ENCODE measurements around the gene PYCARD. TPM values are rescaled to one million over a fixed set of nuclear protein-coding genes. Genes with fewer than 3 reads are reported as not detected.

Gene PYCARD
- 26.2 and 40.5 TPM in 2 replicates for total RNA-seq

GRCh38 chr16:31202414-31203375 lies at the start of gene PYCARD:
Gene PYCARD, minus strand, starts transcription at chr16:31202760. Its CDS starts 70 bp downstream, at chr16:31202690.

DNA sequence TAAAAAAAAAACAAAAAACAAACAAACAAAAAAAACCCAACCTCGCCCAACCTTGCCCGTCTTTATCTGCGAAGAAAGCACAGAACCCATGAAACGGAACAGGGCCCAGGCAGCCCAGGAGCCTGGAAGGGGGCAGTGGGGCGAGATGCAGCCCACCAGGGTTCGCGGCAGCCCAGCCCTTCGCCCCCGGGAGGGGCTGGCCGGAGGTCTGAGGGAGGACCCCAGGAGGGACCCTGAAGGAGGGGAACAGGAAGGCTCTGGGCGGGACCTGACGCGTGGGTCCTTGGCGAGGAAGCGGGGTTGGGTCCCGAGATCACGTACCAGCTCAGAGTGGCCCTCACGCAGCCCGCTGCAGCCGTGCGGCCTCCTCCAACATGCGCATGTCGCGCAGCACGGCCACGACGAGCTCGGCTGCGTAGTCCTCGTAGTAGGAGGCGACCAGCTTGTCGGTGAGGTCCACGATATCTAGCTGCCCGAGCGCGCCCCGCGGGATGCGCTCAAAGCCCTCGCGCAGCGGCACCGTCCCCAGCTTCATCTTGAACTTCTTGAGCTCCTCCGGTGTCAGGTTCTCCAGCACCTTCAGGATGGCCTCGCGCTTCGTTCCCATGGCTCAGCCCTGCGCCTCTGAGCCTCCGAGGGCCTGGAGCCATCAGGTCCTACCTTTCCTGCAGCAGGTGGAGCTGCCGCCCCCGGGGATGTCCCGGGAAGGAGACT lies 14.0 kb upstream of the PYCARD start, which contains the start of gene PYDC1:
TSS of gene PYDC1 (minus strand) at position 714 of the 714 bp plus-strand sequence. CDS start at position 607, 107 bp downstream.

GRCh38 chr16:31213877-31214707 lies 11.5 kb upstream of the PYCARD start, which contains the start of gene TRIM72:
Gene TRIM72, plus strand, starts transcription at chr16:31214119. Its CDS starts 620 bp downstream, at chr16:31214739.

DNA sequence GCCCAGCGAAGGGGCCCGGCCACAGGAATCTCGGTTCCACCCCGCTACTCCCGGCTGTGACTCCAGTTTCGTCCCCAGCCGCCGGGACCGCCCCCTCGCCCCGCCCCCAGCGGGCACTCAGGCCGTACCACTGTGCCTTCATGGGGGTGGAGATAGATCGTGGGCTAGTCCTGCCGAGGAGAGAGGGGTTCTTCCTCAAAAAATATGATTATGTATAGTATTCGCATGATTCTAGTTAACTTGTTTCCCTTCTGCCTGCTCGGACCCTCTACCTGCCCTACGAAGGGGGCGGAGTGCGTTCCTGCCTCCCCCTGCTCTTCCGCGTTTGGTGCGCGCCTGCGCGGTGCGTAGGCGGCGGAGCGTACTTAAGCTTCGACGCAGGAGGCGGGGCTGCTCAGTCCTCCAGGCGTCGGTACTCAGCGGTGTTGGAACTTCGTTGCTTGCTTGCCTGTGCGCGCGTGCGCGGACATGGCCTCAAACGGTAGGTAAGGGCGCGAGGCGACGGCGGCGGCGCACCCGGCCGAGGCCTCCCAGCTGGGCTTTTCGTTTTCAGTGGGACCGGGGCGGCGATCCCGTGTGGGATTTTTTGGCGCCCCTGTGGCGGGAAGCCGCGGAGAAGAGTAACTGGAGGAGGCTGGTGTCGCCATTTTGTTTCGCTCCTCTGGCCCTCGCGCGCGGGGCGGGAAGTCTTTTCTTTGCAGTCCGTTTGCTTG lies 22.7 kb downstream of the PYCARD start, which contains the start of gene FUS:
TSS of gene FUS (plus strand) at position 393 of the 713 bp plus-strand sequence. CDS start at position 469, 76 bp downstream.

Other genes starting within 250 kb of the PYCARD start
- gene SETD1A, start 245.0 kb downstream of the PYCARD start, total RNA-seq, result 0.96 and 1.4 TPM in 2 replicates
- gene HSD3B7, start 217.6 kb downstream of the PYCARD start, total RNA-seq, result 12.8 and 17.5 TPM in 2 replicates
- gene STX1B, start 192.1 kb downstream of the PYCARD start, total RNA-seq, result 0.19 and 0.28 TPM in 2 replicates
- gene STX4, start 169.2 kb downstream of the PYCARD start, total RNA-seq, result 17.8 and 19.6 TPM in 2 replicates
- 6.2 and 10.9 TPM in 2 replicates for gene ZNF668, start 128.5 kb downstream of the PYCARD start, total RNA-seq
- 12.7 and 14.6 TPM in 2 replicates for gene ZNF646, start 128.3 kb downstream of the PYCARD start, total RNA-seq
- 1.9 and 5.4 TPM in 2 replicates for gene PRSS53, start 113.8 kb downstream of the PYCARD start, total RNA-seq
- gene VKORC1, start 108.0 kb downstream of the PYCARD start, total RNA-seq, result 134 and 306 TPM in 2 replicates
- gene BCKDK, start 94.4 kb downstream of the PYCARD start, total RNA-seq, result 18.0 and 24.2 TPM in 2 replicates
- gene KAT8, start 85.1 kb downstream of the PYCARD start, total RNA-seq, result 29.7 and 35.2 TPM in 2 replicates
- not detected in 2 replicates for gene PRSS8, start 67.0 kb downstream of the PYCARD start, total RNA-seq
- gene PRSS36, start 52.7 kb downstream of the PYCARD start, total RNA-seq, result 0.38 and 0.85 TPM in 2 replicates
- 37.8 and 90.7 TPM in 2 replicates for gene FUS, start 22.6 kb downstream of the PYCARD start, total RNA-seq
- under 0.01 TPM in 1 of 2 replicates, not detected in the other for gene TRIM72, start 11.4 kb upstream of the PYCARD start, total RNA-seq
- not detected in 2 replicates for gene PYDC1, start 14.4 kb upstream of the PYCARD start, total RNA-seq
- gene ITGAM, start 57.2 kb upstream of the PYCARD start, total RNA-seq, result under 0.01 TPM in 1 of 2 replicates, not detected in the other
- under 0.01 and 0.28 TPM in 2 replicates for gene ITGAX, start 152.4 kb upstream of the PYCARD start, total RNA-seq
- gene ITGAD, start 190.6 kb upstream of the PYCARD start, total RNA-seq, result not detected in 2 replicates
- gene COX6A2, start 225.6 kb upstream of the PYCARD start, total RNA-seq, result not detected in 2 replicates
- gene ZNF843, start 240.0 kb upstream of the PYCARD start, total RNA-seq, result 0.38 and 0.56 TPM in 2 replicates

All from regular cardiac myocyte (primary cell).